H1 (cell line): ENCODE data around the gene FSTL4. TPM values are rescaled to one million over a fixed set of nuclear protein-coding genes. Genes with fewer than 3 reads are reported as not detected.

ENCODE experiments used
- CTCF ChIA-PET: fragments of 300-600 bp; sonication (Branson Sonifier 250); formaldehyde crosslinking; loops from one replicate; lab custom pipeline; 2021; ENCODE audit not compliant: partially characterized antibody; lab: Charles Lee
- POLR2A ChIA-PET: fragments of 300-600 bp; sonication (Branson Sonifier 250); formaldehyde crosslinking; loops from one replicate; lab custom pipeline; 2021; ENCODE audit warnings: inconsistent platforms; ENCODE audit not compliant: partially characterized antibody; lab: Charles Lee
- DNase-seq, 2 experiments: peaks; one replicate each; pipeline versions ENCODE4 v3.0.0 to v3.0.0-alpha.2; 2010 to 2022; ENCODE audit warnings: low spot score in 2 of 2, low read depth in 1 of 2, mixed read lengths in 1 of 2
- FAIRE-seq: peaks from 2 replicates; lab custom pipeline; 2011; peaks lifted over from hg19 to GRCh38; lab: Jason Lieb, UNC
- H2AFZ ChIP-seq: 2 replicates; pipeline ENCODE4 v1.8.1; 2012; ENCODE audit warnings: low read length, inconsistent platforms
- H2AK5ac ChIP-seq: 2 replicates; pipeline ENCODE4 v1.6.1; 2013; ENCODE audit warnings: low read depth, low read length
- H2BK120ac ChIP-seq: replicated peaks from 2 replicates; pipeline ENCODE3; 2013; ENCODE audit warnings: low read depth, low read length, inconsistent platforms
- H2BK12ac ChIP-seq: 2 replicates; pipeline ENCODE4 v1.6.1; 2013; ENCODE audit warnings: low read depth, low read length
- H2BK15ac ChIP-seq: 2 replicates; pipeline ENCODE4 v1.6.1; 2013; ENCODE audit warnings: low read length
- H2BK20ac ChIP-seq: 2 replicates; pipeline ENCODE4 v1.6.1; 2013; ENCODE audit warnings: low read length
- H2BK5ac ChIP-seq: 2 replicates; pipeline ENCODE4 v1.6.1; 2013; ENCODE audit warnings: low read depth, low read length
- H3K14ac ChIP-seq: 2 replicates; pipeline ENCODE4 v1.6.1; 2013; ENCODE audit warnings: inconsistent platforms; ENCODE audit not compliant: insufficient read length
- H3K18ac ChIP-seq: 2 replicates; pipeline ENCODE4 v1.6.1; 2013; ENCODE audit warnings: low read length; ENCODE audit errors: extremely low read depth
- H3K23ac ChIP-seq: 2 replicates; pipeline ENCODE4 v1.6.1; 2013; ENCODE audit warnings: inconsistent platforms; ENCODE audit not compliant: insufficient read length
- H3K23me2 ChIP-seq: 2 replicates; pipeline ENCODE4 v1.6.1; 2013; ENCODE audit warnings: low read depth, low read length
- H3K27ac ChIP-seq: 2 replicates; pipeline ENCODE4 v1.6.1; 2011; ENCODE audit warnings: low read depth, low read length, inconsistent platforms
- H3K27me3 ChIP-seq, 4 experiments: replicated peaks in 1 of 4; 1 replicate in 1 of 4; 2 replicates in 3 of 4; pipeline versions ENCODE4 v1.6.1 to v1.8.1; 2011 to 2013; ENCODE audit warnings: low read length in 3 of 4, mild to moderate bottlenecking in 3 of 4, inconsistent platforms in 2 of 4, mixed read lengths in 2 of 4, moderate library complexity in 1 of 4; ENCODE audit not compliant: control insufficient read depth in 3 of 4, insufficient read depth in 3 of 4; ENCODE audit errors: extremely low read depth in 1 of 4
- H3K36me3 ChIP-seq, 4 experiments: 2 replicates each; pipeline versions ENCODE4 v1.6.1 to v1.8.1; 2011 to 2013; ENCODE audit warnings: mild to moderate bottlenecking in 4 of 4, low read length in 3 of 4, moderate library complexity in 2 of 4, control low read depth in 1 of 4, inconsistent platforms in 1 of 4; ENCODE audit not compliant: insufficient read depth in 4 of 4, control insufficient read depth in 2 of 4
- H3K4ac ChIP-seq: replicated peaks from 2 replicates; pipeline ENCODE3; 2013; ENCODE audit warnings: low read length, low read depth, mixed read lengths, inconsistent platforms; ENCODE audit not compliant: insufficient read length
- H3K4me1 ChIP-seq, 4 experiments: replicated peaks in 1 of 4; 1 replicate in 1 of 4; 2 replicates in 3 of 4; pipeline versions ENCODE4 v1.6.1 to v1.8.1; 2011 to 2013; ENCODE audit warnings: low read length in 3 of 4, inconsistent platforms in 2 of 4, mixed read lengths in 1 of 4; ENCODE audit not compliant: insufficient read depth in 4 of 4, control insufficient read depth in 3 of 4
- H3K4me2 ChIP-seq, 2 experiments: 2 replicates each; pipeline versions ENCODE4 v1.6.1 to v1.8.1; 2011 to 2013; ENCODE audit warnings: low read depth in 2 of 2, low read length in 2 of 2, control low read depth in 1 of 2, inconsistent platforms in 1 of 2, mild to moderate bottlenecking in 1 of 2; ENCODE audit not compliant: insufficient read depth in 1 of 2
- H3K4me3 ChIP-seq, 4 experiments: fragments of 200-600, 300-600 bp in 1 of 4; sonication (generic), shearing (Covaris generic), sonication (Bioruptor Twin) in 1 of 4; 2 replicates each; pipeline versions ENCODE4 v1.5.1 to v1.8.1; 2011 to 2016; ENCODE audit warnings: low read length in 4 of 4, low read depth in 3 of 4, control low read depth in 2 of 4, inconsistent platforms in 2 of 4, mild to moderate bottlenecking in 2 of 4, mixed read lengths in 1 of 4, moderate library complexity in 1 of 4; ENCODE audit not compliant: insufficient read depth in 2 of 4; ENCODE audit errors: extremely low read depth in 1 of 4
- H3K56ac ChIP-seq: replicated peaks from 2 replicates; pipeline ENCODE3; 2013; ENCODE audit warnings: low read depth, mild to moderate bottlenecking, mixed read lengths, low read length, inconsistent platforms; ENCODE audit not compliant: insufficient read length
- H3K79me1 ChIP-seq: 2 replicates; pipeline ENCODE4 v1.6.1; 2013; ENCODE audit warnings: low read depth, low read length, control low read depth
- H3K79me2 ChIP-seq, 2 experiments: 2 replicates each; pipeline versions ENCODE4 v1.6.1 to v1.8.1; 2012 to 2013; ENCODE audit warnings: low read length in 2 of 2, mild to moderate bottlenecking in 2 of 2, inconsistent platforms in 1 of 2; ENCODE audit not compliant: insufficient read depth in 2 of 2, control insufficient read depth in 1 of 2
- H3K9ac ChIP-seq, 4 experiments: replicated peaks in 1 of 4; 1 replicate in 1 of 4; 2 replicates in 3 of 4; pipeline versions ENCODE4 v1.6.1 to v1.8.1; 2011 to 2013; ENCODE audit warnings: low read depth in 3 of 4, low read length in 3 of 4, control low read depth in 2 of 4, mild to moderate bottlenecking in 2 of 4, moderate library complexity in 2 of 4, inconsistent platforms in 1 of 4; ENCODE audit errors: extremely low read depth in 1 of 4
- H3K9me3 ChIP-seq, 2 experiments: 2 replicates each; pipeline versions ENCODE4 v1.6.1 to v1.8.1; 2012 to 2013; ENCODE audit warnings: mild to moderate bottlenecking in 2 of 2, moderate library complexity in 2 of 2, control low read depth in 1 of 2, inconsistent platforms in 1 of 2, low read depth in 1 of 2, low read length in 1 of 2, mixed read lengths in 1 of 2; ENCODE audit not compliant: insufficient read depth in 2 of 2
- H4K20me1 ChIP-seq, 2 experiments: replicated peaks in 1 of 2; 2 replicates each; pipeline versions ENCODE3 to v1.8.1; 2011 to 2013; ENCODE audit warnings: inconsistent platforms in 2 of 2, low read length in 2 of 2, mild to moderate bottlenecking in 1 of 2; ENCODE audit not compliant: insufficient read depth in 2 of 2, control insufficient read depth in 1 of 2
- H4K5ac ChIP-seq: 2 replicates; pipeline ENCODE4 v1.6.1; 2013; ENCODE audit warnings: low read length, low read depth, mixed read lengths, inconsistent platforms; ENCODE audit not compliant: insufficient read length
- H4K8ac ChIP-seq: 2 replicates; pipeline ENCODE4 v1.8.0; 2013; ENCODE audit warnings: mild to moderate bottlenecking, moderate library complexity, low read length, inconsistent platforms; ENCODE audit not compliant: insufficient read depth; ENCODE audit errors: extremely low read depth
- H4K91ac ChIP-seq: replicated peaks from 2 replicates; pipeline ENCODE3; 2013; ENCODE audit warnings: low read length, mixed read lengths, inconsistent platforms; ENCODE audit not compliant: insufficient read length
- CREB1 ChIP-seq: IDR thresholded peaks from 2 replicates; pipeline ENCODE4 v1.6.1; 2012; ENCODE audit warnings: inconsistent platforms
- EGR1 ChIP-seq: IDR thresholded peaks from 2 replicates; pipeline ENCODE4 v1.6.1; 2011; ENCODE audit warnings: low read depth, low read length, borderline replicate concordance
- JUND ChIP-seq: IDR thresholded peaks from 2 replicates; pipeline ENCODE4 v1.6.1; 2011; ENCODE audit warnings: mild to moderate bottlenecking, improper control_type of control experiment, low read length
- KDM1A ChIP-seq: fragments of 200-600, 300-600 bp; sonication (generic); IDR thresholded peaks from 2 replicates; pipeline ENCODE4 v1.7.1; 2016; ENCODE audit warnings: mild to moderate bottlenecking, low read length, borderline replicate concordance
- MAFK ChIP-seq: IDR thresholded peaks from 2 replicates; pipeline ENCODE4 v1.6.1; 2012; ENCODE audit warnings: low read depth, mild to moderate bottlenecking, improper control_type of control experiment, low read length
- NRF1 ChIP-seq: IDR thresholded peaks from 2 replicates; pipeline ENCODE4 v1.6.1; 2011; ENCODE audit warnings: mild to moderate bottlenecking, low read depth, low read length, improper control_type of control experiment
- POLR2A ChIP-seq, 2 experiments: IDR thresholded peaks; 1 replicate in 1 of 2; 2 replicates in 1 of 2; pipeline ENCODE4 v1.6.1; 2011; ENCODE audit warnings: low read depth in 2 of 2, low read length in 2 of 2, mild to moderate bottlenecking in 2 of 2; ENCODE audit errors: control extremely low read depth in 1 of 2
- POLR2AphosphoS5 ChIP-seq: IDR thresholded peaks from 2 replicates; pipeline ENCODE4 v1.6.1; 2011; ENCODE audit warnings: low read depth, low read length
- POU5F1 ChIP-seq: IDR thresholded peaks from 2 replicates; pipeline ENCODE4 v1.6.1; 2011; ENCODE audit warnings: low read depth, mild to moderate bottlenecking, low read length, moderate library complexity
- SAP30 ChIP-seq: fragments of 300-600 bp; sonication (generic); IDR thresholded peaks from 2 replicates; pipeline ENCODE4 v1.7.1; 2012; ENCODE audit warnings: low read length, moderate library complexity, mild to moderate bottlenecking, inconsistent platforms; ENCODE audit not compliant: insufficient read depth, insufficient replicate concordance
- SIN3A ChIP-seq, 2 experiments: IDR thresholded peaks in 1 of 2; conservative IDR thresholded peaks in 1 of 2; 2 replicates each; pipeline ENCODE4 v1.6.1; 2011 to 2012; ENCODE audit warnings: low read length in 2 of 2, improper control_type of control experiment in 1 of 2, low read depth in 1 of 2, mild to moderate bottlenecking in 1 of 2
- SRF ChIP-seq: IDR thresholded peaks from 2 replicates; pipeline ENCODE4 v1.6.1; 2011; ENCODE audit warnings: mild to moderate bottlenecking, low read depth, low read length, moderate library complexity
- ZNF274 ChIP-seq: IDR thresholded peaks from 2 replicates; pipeline ENCODE4 v1.7.0; 2012; ENCODE audit warnings: low read length, borderline replicate concordance; ENCODE audit errors: extremely low read depth
- WGBS, 2 experiments: shearing (Covaris generic) in 1 of 2; methylation state at CpG; one replicate each; pipeline versions ENCODE4 v1.1.6 to v1.1.7; 2013 to 2015; ENCODE audit warnings: low lambda C conversion rate in 2 of 2, mixed read lengths in 2 of 2, inconsistent platforms in 1 of 2, low coverage in 1 of 2, missing lambda C conversion rate in 1 of 2; ENCODE audit not compliant: insufficient replicate concordance in 2 of 2, insufficient coverage in 1 of 2, insufficient read length in 1 of 2; ENCODE audit errors: extremely low coverage in 1 of 2, missing lambda C conversion rate in 1 of 2; 5-methylcytosine and 5-hydroxymethylcytosine counted together
- polyA plus RNA-seq, 7 experiments: library from polyadenylated mRNA; depleted of rRNA in 3 of 7; stranded (reverse) in 5 of 7; unstranded in 2 of 7; fragments of >200 nt in 5 of 7; fragments of 200-250 nt in 2 of 7; gene quantifications; 1 replicate in 5 of 7; 2 replicates in 1 of 7; 4 replicates in 1 of 7; pipeline versions ENCODE4 v1.2.1 to v1.2.3, GENCODE V29; 2011 to 2013; ENCODE audit warnings: missing spikeins in 2 of 7, mixed read lengths in 2 of 7
- total RNA-seq: library from RNA; stranded (reverse); fragmentation: NEBNext Ultra II Directional; extraction: Animal tissue kit (Norgen Biotek cat#: 25700); gene quantifications from 2 replicates; pipeline ENCODE4 v1.2.1, GENCODE V29; 2021
- TF ChIP-seq, protein P1 (sequence below): IDR thresholded peaks from 2 replicates; pipeline ENCODE4 v1.6.1; 2012; ENCODE audit warnings: inconsistent platforms

Gene FSTL4
- total and polyA plus RNA-seq, 2 of the 8 experiments (the other 6 are each of a cell fraction or from before 2014, with no cell fraction given): 3.1 to 4.1 TPM

DNA sequence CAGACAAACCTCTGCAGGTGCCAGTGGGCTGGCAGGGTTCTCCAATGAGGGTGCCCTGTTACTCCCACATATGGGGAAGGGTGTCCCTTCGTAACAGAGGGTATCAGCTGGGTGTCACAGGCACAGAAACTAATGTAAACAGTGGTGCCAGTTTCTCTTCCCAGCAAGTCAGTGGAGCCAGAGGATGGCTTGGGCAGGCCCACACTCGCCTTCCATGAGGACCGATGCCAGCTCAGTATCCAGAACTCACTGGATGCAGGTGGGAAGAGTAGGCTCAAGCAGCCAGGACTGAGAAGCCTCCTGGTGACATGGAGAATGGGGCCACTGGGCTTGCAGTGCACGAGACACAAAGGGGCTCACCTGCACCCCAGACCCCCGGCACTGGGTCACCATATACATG, 30.4 kb downstream of the FSTL4 start:
- no peaks in the 10 kb centered on the region for H3K9me3 ChIP-seq
- H2BK120ac ChIP-seq: no peak overlapping the region
- no peak overlapping the region for H2AFZ ChIP-seq
- peaks cover 2 to 8% (median 6%) of the 10 kb centered on the region in 4 experiments; a peak in 5 of 7 replicates for H3K4me1 ChIP-seq
- 83% methylated on average over 5 of the region's 5 CpGs; no CpG with 5 or more reads in 1 of the 2 experiments for WGBS, 2 experiments
- H2BK20ac ChIP-seq: no peak overlapping the region
- H3K18ac ChIP-seq: no peak overlapping the region
- no peak overlapping the region for H2BK15ac ChIP-seq
- H2BK12ac ChIP-seq: peak overlapping the region; percentile 27; the same call in 1 of the 2 replicates
- H3K27me3 ChIP-seq: peaks cover 3 to 22% (median 5%) of the 10 kb centered on the region in 4 experiments; a peak in 4 of 7 replicates
- H4K91ac ChIP-seq: peak overlapping the region; percentile 73
- FAIRE-seq (no peak), DNase-seq (no peak)
- H2AK5ac ChIP-seq: peak overlapping the region; percentile 60; the same call in 1 of the 2 replicates
- no peak overlapping the region for H3K4me2 ChIP-seq
- ChIA-PET POLR2A (no interaction called here), CTCF (interaction anchor here (0.9 to 1.3 kb wide), 3 partner anchors 17 to 362 kb away, joined by 3 read pairs; partner anchors contain the start of gene FSTL4)
- H3K79me1 ChIP-seq: no peaks in the 10 kb centered on the region
- H3K9ac ChIP-seq: no peak overlapping the region
- no peak overlapping the region for H3K27ac ChIP-seq
- H4K8ac ChIP-seq: no peak overlapping the region; the same call in none of the 2 replicates
- no peak overlapping the region for H3K23ac ChIP-seq
- H3K4me3 ChIP-seq: no peak overlapping the region
- no peak overlapping the region for H3K4ac ChIP-seq
- peaks cover 3 to 4% of the 10 kb centered on the region in 2 experiments for H4K20me1 ChIP-seq
- no peaks in the 10 kb centered on the region for H3K79me2 ChIP-seq
- no peak overlapping the region for H3K56ac ChIP-seq
- no peaks in the 10 kb centered on the region; a peak in 1 of 8 replicates for H3K36me3 ChIP-seq
- no peak overlapping the region for H4K5ac ChIP-seq
- no peaks in the 10 kb centered on the region for H3K23me2 ChIP-seq
- no peak overlapping the region for H2BK5ac ChIP-seq
- H3K14ac ChIP-seq: no peak overlapping the region
- TF ChIP-seq NRF1: no peak
- TF ChIP-seq, protein P1, sequence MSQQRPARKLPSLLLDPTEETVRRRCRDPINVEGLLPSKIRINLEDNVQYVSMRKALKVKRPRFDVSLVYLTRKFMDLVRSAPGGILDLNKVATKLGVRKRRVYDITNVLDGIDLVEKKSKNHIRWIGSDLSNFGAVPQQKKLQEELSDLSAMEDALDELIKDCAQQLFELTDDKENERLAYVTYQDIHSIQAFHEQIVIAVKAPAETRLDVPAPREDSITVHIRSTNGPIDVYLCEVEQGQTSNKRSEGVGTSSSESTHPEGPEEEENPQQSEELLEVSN: no peak
- no peak for TF ChIP-seq KDM1A
- TF ChIP-seq MAFK: no peak
- TF ChIP-seq POLR2A (IDR thresholded peaks at IDR 0.05; ENCODE audit: control extremely low read depth in 1 of 2, low read depth in 2 of 2, low read length in 2 of 2): no peak
- no peak for TF ChIP-seq CREB1
- TF ChIP-seq EGR1: no peak
- TF ChIP-seq JUND: no peak
- no peak for TF ChIP-seq SAP30
- no peak for TF ChIP-seq SRF
- no peak for TF ChIP-seq POLR2AphosphoS5
- TF ChIP-seq POU5F1: no peak
- TF ChIP-seq SIN3A (conservative IDR thresholded peaks at IDR 0.05 in 1 of 2, IDR thresholded peaks at IDR 0.05 in 1 of 2; ENCODE audit: low read depth in 1 of 2, low read length in 2 of 2): no peak
- no peak for TF ChIP-seq ZNF274
